Measurements from ENCODE around the gene TLN1.

DNA sequence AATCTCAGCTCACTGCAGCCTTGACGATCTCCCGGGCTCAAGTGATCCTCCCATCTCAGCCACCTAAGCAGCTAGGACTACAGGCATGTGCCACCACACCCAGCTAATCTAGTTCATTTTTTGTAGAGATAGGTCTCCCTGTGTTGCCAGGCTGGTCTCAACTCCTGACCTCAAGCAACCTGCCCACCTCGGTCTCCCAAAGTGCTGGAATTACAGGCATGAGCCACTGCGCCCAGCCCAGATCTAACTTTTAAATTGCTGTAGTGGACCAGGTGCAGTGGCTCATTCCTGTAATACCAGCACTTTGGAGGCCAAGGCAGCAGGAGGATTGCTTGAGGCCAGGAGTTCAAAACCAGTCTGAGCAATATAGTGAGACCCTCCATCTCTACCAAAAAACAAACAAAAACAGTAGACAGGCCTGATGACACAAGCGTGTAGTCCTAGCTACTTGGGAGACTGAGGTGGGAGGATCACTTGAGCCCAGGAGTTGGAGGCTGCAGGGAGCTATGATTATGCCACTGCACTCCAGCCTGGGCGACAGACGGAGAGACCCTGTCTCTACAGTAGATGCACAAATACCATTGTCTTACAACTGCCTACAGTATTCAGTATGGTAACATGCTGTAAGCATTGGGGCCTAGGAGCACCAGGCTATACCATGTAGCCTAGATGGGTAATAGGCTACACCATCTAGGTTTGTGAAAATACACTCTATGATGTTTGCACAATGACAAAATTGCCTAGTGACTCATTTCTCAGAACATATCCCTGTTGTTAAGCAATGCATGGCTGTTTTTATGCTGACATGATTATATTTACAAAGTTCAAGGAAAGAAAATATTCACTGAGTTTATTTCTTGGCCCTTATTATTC is 79.8 kb downstream of the TLN1 start:
- TF ChIP-seq CTCF (IDR thresholded peaks at IDR 0.05) (no peak), POLR2A (IDR thresholded peaks at IDR 0.05) (no peak), POLR2AphosphoS5 (IDR thresholded peaks at IDR 0.05) (no peak), EP300 (IDR thresholded peaks at IDR 0.05) (no peak)

All from gastroesophageal sphincter (tissue), 3 donors.